ENCODE data around the gene PPP6R1.
"Not testable (repeated sequence)": the region's sequence is repeated elsewhere in the genome, so short reads cannot be mapped to it uniquely, and the experiment has no call there.

The PPP6R1 gene

DNA sequence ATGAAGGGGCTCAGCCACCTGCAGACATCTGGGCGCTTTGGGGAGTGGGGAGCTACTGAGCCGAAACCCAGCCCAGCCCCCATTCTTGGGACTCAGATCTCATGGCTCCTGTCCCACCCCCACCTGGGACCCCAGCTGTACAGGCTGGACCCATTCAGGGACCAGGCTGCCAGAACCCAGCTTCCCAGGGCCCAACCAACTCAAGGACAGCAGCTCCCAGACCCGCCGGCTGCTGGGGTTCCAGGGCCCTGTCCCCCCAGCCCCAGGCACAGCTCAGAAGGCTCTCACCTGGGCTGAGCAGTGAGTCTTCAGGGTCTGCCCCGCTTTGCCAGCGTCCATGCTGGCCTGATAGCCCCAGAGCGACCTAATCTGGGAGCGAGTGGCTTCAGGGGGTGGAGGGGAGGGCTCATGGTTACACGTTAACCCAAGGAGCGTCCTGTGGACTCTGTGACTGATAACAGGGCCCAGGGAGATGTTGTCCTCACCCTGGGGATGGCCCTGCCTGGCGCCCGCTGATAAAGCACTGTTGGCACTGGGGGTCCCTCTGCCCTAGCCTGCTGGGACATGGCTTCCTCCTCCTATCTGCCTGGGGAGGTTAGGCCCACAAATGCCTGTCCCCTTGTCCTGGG is 30.3 kb downstream of the PPP6R1 start, which contains the start of gene TMEM86B:
TSS of gene TMEM86B (minus strand) at position 361 of the 629 bp plus-strand sequence. CDS start at position 339, 22 bp downstream.
- TF ChIP-seq ZFX (IDR thresholded peaks at IDR 0.05) = no peak
- TF ChIP-seq, protein P1, sequence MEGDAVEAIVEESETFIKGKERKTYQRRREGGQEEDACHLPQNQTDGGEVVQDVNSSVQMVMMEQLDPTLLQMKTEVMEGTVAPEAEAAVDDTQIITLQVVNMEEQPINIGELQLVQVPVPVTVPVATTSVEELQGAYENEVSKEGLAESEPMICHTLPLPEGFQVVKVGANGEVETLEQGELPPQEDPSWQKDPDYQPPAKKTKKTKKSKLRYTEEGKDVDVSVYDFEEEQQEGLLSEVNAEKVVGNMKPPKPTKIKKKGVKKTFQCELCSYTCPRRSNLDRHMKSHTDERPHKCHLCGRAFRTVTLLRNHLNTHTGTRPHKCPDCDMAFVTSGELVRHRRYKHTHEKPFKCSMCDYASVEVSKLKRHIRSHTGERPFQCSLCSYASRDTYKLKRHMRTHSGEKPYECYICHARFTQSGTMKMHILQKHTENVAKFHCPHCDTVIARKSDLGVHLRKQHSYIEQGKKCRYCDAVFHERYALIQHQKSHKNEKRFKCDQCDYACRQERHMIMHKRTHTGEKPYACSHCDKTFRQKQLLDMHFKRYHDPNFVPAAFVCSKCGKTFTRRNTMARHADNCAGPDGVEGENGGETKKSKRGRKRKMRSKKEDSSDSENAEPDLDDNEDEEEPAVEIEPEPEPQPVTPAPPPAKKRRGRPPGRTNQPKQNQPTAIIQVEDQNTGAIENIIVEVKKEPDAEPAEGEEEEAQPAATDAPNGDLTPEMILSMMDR (conservative IDR thresholded peaks at IDR 0.05) = no peak
- no peak within 1 kb of the TSS for H3K27ac ChIP-seq

GRCh38 chr19:55228015-55228391 is 30.8 kb downstream of the PPP6R1 start:
- no peak overlapping the region for H3K27ac ChIP-seq
- TF ChIP-seq ZFX (IDR thresholded peaks at IDR 0.05) = no peak
- TF ChIP-seq, protein P1 (conservative IDR thresholded peaks at IDR 0.05) = no peak

DNA sequence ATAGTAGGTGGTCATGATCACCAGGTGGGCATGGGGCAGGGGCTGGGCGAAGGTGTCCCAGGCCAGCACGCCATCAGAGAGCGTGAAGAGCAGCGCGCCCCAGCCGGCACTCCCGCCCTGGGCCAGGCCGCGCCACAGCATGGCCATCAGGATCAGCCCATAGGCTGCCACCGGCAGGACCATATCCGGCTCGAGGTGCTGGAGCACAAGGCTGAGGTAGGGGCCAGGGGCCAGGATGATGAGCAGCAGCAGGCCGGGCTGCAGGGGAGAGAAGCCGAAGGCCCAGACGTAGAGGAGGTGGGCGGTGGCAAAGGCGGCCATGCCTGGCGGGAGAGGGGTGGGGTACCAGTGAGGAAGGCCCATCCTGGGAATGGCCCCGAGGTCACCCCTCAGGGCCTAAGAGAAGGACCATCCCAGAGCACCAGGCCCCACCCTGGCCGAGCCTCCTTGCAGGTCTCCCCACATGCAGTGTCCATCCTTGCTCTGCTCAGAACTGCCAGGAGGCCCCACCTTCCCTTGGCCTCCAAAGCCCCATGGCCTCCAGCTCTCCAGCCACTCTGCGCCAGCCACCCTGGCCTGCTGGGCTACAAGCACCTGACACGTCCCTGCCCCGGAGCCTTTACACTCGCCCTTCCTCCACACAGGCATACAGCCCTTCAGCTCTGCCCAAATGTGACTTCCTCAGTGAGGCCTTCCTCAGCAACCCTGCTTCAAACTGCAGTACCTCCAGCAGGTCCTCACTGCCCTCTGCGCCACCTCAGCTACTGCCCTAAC is 31.4 kb downstream of the PPP6R1 start:
- TF ChIP-seq ZFX (IDR thresholded peaks at IDR 0.05) = no peak
- TF ChIP-seq, protein P1 (conservative IDR thresholded peaks at IDR 0.05) = no peak
- H3K27ac ChIP-seq = no peak overlapping the region

DNA sequence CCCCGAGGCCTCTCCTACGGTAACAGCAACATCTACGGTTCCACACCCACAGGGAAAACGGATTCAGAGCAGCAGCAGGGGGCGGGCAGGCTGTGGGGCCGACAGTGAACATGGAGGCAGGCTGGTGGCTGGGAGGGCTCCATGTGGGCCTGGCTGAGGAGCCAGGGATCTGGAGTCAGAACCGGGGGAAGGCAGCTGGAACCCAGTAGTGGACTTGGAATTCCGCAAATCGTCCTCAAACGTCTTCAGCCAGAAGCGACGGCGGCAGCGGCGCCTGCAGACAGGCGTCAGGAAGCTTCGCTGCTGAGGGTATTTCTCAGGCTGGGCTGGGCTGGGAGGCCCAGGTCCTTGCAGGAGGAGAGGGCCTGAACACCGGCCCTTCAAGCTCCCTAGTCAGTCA is 32.0 kb downstream of the PPP6R1 start:
- H3K27ac ChIP-seq = no peak overlapping the region
- TF ChIP-seq, protein P1 (conservative IDR thresholded peaks at IDR 0.05) = no peak
- TF ChIP-seq ZFX (IDR thresholded peaks at IDR 0.05) = no peak

DNA sequence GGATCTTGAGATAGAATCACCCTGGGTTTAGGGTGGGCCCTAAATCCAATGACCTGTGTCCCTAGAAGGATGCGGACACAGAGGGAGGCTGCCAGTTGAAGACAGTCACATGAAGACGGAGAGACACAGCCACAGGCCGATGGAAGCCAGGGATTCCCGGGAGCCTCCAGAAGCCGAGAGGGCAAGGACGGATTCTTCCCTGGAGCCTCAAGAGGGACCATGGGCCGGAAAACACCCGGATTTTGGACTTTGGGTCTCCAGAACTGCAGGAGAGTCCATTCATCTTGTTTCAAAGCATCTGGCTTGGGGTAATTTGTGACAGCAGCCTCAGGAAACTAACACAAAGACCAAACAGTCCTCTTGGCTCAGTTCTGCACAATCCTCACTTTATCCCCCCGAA is 32.5 kb downstream of the PPP6R1 start:
- TF ChIP-seq, protein P1 (conservative IDR thresholded peaks at IDR 0.05) = no peak
- TF ChIP-seq ZFX (IDR thresholded peaks at IDR 0.05) = no peak
- no peak overlapping the region for H3K27ac ChIP-seq

GRCh38 chr19:55225415-55225958 is 33.3 kb downstream of the PPP6R1 start:
- no peak overlapping the region for H3K27ac ChIP-seq
- TF ChIP-seq, protein P1 (conservative IDR thresholded peaks at IDR 0.05) = no peak
- TF ChIP-seq ZFX (IDR thresholded peaks at IDR 0.05) = no peak

DNA sequence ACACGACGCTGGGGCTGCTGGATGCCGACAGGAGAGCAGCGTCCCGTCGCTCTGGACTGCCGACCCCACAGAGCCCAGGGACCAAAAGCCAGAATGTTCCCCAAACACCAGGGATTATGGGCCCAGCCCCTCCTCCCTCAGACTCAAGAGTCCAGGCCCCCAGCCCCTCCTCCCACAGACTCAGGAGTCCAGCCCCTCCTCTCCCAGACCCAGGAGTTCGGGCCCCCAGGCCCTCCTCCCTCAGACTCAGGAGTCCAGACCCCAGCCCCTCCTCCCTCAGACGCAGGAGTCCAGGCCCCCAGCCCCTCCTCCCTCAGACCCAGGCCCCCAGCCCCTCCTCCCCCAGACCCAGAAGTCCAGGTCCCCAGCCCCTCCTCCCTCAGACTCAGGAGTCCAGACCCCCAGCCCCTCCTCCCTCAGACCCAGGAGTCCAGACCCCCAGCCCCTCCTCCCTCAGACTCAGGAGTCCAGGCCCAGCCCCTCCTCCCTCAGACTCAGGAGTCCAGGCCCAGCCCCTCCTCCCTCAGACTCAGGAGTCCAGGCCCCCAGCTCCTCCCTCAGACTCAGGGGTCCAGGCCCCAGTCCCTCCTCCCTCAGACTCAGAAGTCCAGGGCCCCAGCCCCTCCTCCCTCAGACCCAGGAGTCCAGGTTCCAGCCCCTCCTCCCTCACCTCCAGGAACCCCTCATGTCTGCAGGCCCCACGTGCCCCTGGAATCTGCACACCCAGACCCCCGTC is 34.0 kb downstream of the PPP6R1 start:
- not testable (repeated sequence) for H3K27ac ChIP-seq
